Osteoblast (primary cell): Measurements from ENCODE around the gene SOHLH2. TPM values are rescaled to one million over a fixed set of nuclear protein-coding genes. Genes with fewer than 3 reads are reported as not detected.

ENCODE experiments used
- DNase-seq: peaks from one replicate; pipeline ENCODE4 v3.0.0; 2011; ENCODE audit warnings: low spot score, mixed read lengths; ENCODE audit not compliant: insufficient read length; ENCODE audit errors: missing footprints
- H2AFZ ChIP-seq: 2 replicates; pipeline ENCODE4 v1.6.0; 2011; ENCODE audit warnings: mild to moderate bottlenecking, low read length
- H3K27ac ChIP-seq: 2 replicates; pipeline ENCODE4 v1.5.1; 2011; ENCODE audit warnings: mild to moderate bottlenecking, low read depth, low read length, moderate library complexity
- H3K27me3 ChIP-seq: 2 replicates; pipeline ENCODE4 v1.6.0; 2012; ENCODE audit warnings: mild to moderate bottlenecking, control low read depth, inconsistent platforms, low read length, moderate library complexity; ENCODE audit not compliant: insufficient read depth
- H3K36me3 ChIP-seq: 2 replicates; pipeline ENCODE4 v1.5.1; 2011; ENCODE audit warnings: mild to moderate bottlenecking, low read length, control low read depth, moderate library complexity; ENCODE audit not compliant: insufficient read depth
- H3K4me1 ChIP-seq: 2 replicates; pipeline ENCODE4 v1.5.1; 2011; ENCODE audit warnings: mild to moderate bottlenecking, low read length, control low read depth, moderate library complexity; ENCODE audit not compliant: insufficient read depth
- H3K4me2 ChIP-seq: 2 replicates; pipeline ENCODE4 v1.6.0; 2011; ENCODE audit warnings: mild to moderate bottlenecking, low read length; ENCODE audit not compliant: insufficient read depth
- H3K4me3 ChIP-seq: fragments of 200-600 bp; sonication (generic); 3 replicates; pipeline ENCODE4 v1.5.1; 2012; ENCODE audit warnings: mild to moderate bottlenecking, low read length, inconsistent platforms; ENCODE audit not compliant: insufficient read depth
- H3K79me2 ChIP-seq: 2 replicates; pipeline ENCODE4 v1.6.0; 2012; ENCODE audit warnings: mild to moderate bottlenecking, low read length, control low read depth, inconsistent platforms; ENCODE audit not compliant: insufficient read depth
- H3K9me3 ChIP-seq: 2 replicates; pipeline ENCODE4 v1.5.1; 2011; ENCODE audit warnings: low read depth, low read length, control low read depth
- H4K20me1 ChIP-seq: 2 replicates; pipeline ENCODE4 v1.6.0; 2012; ENCODE audit warnings: mild to moderate bottlenecking, low read length, control low read depth; ENCODE audit not compliant: insufficient read depth
- total RNA-seq: library from RNA; depleted of rRNA; stranded (reverse); fragments of >200 nt; gene quantifications from 2 replicates; pipeline ENCODE4 v1.2.3, GENCODE V29; 2012
- TF ChIP-seq, protein P1 (sequence below): IDR thresholded peaks from 2 replicates; pipeline ENCODE4 v1.5.1; 2011; ENCODE audit warnings: mild to moderate bottlenecking, low read depth, low read length, moderate library complexity; ENCODE audit errors: extremely low read depth

SOHLH2 gene
- total RNA-seq, 1 donor = 2.2 TPM

- H3K9me3 ChIP-seq = no peaks in the 10 kb centered on the region
- DNase-seq = no peak
- TF ChIP-seq, protein P1, sequence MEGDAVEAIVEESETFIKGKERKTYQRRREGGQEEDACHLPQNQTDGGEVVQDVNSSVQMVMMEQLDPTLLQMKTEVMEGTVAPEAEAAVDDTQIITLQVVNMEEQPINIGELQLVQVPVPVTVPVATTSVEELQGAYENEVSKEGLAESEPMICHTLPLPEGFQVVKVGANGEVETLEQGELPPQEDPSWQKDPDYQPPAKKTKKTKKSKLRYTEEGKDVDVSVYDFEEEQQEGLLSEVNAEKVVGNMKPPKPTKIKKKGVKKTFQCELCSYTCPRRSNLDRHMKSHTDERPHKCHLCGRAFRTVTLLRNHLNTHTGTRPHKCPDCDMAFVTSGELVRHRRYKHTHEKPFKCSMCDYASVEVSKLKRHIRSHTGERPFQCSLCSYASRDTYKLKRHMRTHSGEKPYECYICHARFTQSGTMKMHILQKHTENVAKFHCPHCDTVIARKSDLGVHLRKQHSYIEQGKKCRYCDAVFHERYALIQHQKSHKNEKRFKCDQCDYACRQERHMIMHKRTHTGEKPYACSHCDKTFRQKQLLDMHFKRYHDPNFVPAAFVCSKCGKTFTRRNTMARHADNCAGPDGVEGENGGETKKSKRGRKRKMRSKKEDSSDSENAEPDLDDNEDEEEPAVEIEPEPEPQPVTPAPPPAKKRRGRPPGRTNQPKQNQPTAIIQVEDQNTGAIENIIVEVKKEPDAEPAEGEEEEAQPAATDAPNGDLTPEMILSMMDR = no peak
- no peaks in the 10 kb centered on the region for H4K20me1 ChIP-seq
- no peaks in the 10 kb centered on the region for H3K36me3 ChIP-seq
- no peaks in the 10 kb centered on the region for H3K27me3 ChIP-seq
- no peak overlapping the region for H3K4me3 ChIP-seq
- no peak overlapping the region for H3K4me2 ChIP-seq
- no peaks in the 10 kb centered on the region for H3K4me1 ChIP-seq
- no peak overlapping the region for H3K27ac ChIP-seq
- H3K79me2 ChIP-seq = no peaks in the 10 kb centered on the region
- no peak overlapping the region for H2AFZ ChIP-seq
These were observed 44.5 kb upstream of the SOHLH2 start for GRCh38 chr13:36258831-36259230.

DNA sequence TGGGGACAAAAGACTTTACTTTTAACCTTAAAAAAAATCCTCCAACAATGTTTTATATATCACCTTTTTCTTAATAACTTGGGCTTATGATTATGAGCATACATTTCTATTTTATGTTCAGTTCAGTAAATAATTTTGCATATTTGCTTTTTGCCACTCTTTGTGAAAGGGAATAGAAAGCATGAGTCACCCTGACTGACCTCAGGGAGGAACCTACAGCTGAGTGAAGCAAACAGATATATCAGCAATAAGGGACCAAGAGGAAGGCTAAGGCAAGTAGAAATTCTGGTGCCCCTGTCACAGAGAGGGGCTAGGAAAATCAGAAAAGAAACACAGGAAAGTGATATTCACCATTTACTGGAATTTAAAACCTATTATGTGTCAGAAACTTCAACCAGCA is 37.2 kb upstream of the SOHLH2 start:
- Histone ChIP-seq H3K27ac (no peak overlapping the region), H3K4me2 (no peak overlapping the region), H2AFZ (no peak overlapping the region), H3K4me1 (no peaks in the 10 kb centered on the region), H3K4me3 (no peak overlapping the region), H4K20me1 (no peaks in the 10 kb centered on the region), H3K36me3 (no peaks in the 10 kb centered on the region), H3K9me3 (peaks cover 2% of the 10 kb centered on the region), H3K79me2 (no peaks in the 10 kb centered on the region), H3K27me3 (no peaks in the 10 kb centered on the region)
- TF ChIP-seq, protein P1 = no peak
- peak; percentile 68 for DNase-seq

- Histone ChIP-seq H3K79me2 (no peaks in the 10 kb centered on the region), H2AFZ (no peak overlapping the region), H3K36me3 (no peaks in the 10 kb centered on the region), H3K9me3 (peaks cover 2% of the 10 kb centered on the region), H3K4me3 (no peak overlapping the region), H3K27me3 (no peaks in the 10 kb centered on the region), H3K4me2 (no peak overlapping the region), H3K4me1 (no peaks in the 10 kb centered on the region), H4K20me1 (no peaks in the 10 kb centered on the region), H3K27ac (no peak overlapping the region)
- TF ChIP-seq, protein P1 = no peak
- no peak for DNase-seq
These were observed 36.7 kb upstream of the SOHLH2 start for GRCh38 chr13:36251017-36251416.

DNA sequence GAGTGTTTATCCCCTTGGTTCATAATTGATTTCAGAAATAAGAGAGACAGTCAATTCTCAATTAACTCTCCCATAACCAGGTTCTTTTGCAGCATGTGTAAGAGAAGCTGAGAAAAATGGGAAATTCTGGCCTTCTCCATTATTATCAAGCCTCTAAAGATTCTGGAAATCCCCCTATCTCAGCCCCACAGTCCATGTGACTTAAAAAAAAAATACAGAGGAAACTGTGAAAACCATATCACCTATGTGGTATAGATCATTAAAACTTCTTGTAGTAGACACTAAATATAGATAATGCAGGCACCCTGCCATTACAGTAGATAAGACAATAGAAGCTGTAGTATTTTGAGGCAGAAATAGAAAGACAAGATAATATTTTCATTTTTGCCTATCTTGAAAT is 34.3 kb upstream of the SOHLH2 start:
- no peaks in the 10 kb centered on the region for H3K27me3 ChIP-seq
- H3K4me3 ChIP-seq = no peak overlapping the region
- H2AFZ ChIP-seq = no peak overlapping the region
- H3K27ac ChIP-seq = no peak overlapping the region
- peaks cover 2% of the 10 kb centered on the region for H3K9me3 ChIP-seq
- no peak overlapping the region for H3K4me2 ChIP-seq
- H3K4me1 ChIP-seq = no peaks in the 10 kb centered on the region
- DNase-seq = no peak
- TF ChIP-seq, protein P1 = no peak
- H3K79me2 ChIP-seq = no peaks in the 10 kb centered on the region
- H4K20me1 ChIP-seq = no peaks in the 10 kb centered on the region
- no peaks in the 10 kb centered on the region for H3K36me3 ChIP-seq
